Measurements from ENCODE around the gene ZNF804A.

DNA sequence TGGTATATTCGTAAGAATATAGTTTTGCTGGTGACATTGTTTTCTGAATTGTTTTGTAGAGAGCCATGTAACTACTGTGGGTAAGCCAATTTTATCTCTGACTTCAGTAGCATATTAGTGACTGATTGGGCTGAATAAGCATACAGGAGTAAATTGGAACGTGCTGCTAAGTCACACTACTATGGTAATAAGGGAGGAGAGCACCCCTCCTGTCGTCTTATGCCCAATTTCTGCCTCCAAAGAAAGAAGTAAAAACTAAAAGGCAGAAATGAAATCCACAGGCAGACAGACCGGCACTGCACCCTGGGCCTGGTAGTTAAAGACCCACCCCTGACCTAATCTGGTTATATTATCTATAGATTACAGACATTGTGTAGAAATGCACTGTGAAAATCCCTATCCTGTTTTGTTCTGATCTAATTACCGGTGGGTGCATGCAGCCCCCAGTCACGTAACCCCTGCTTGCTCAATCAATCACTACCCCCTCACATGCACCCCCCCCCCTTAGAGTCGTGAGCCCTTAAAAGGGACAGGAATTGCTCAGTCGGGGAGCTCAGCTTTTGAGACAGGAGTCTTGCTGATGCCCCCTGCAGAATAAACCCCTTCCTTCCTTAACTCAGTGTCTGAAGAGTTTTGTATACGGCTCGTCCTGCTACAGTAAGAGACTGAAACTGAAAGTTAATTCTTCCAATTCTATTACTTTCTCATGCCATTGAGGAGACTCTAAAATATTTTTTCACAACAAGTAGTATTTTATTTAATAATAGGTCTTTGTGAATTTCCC lies 167.0 kb downstream of the ZNF804A start:
- TF ChIP-seq, protein P1, sequence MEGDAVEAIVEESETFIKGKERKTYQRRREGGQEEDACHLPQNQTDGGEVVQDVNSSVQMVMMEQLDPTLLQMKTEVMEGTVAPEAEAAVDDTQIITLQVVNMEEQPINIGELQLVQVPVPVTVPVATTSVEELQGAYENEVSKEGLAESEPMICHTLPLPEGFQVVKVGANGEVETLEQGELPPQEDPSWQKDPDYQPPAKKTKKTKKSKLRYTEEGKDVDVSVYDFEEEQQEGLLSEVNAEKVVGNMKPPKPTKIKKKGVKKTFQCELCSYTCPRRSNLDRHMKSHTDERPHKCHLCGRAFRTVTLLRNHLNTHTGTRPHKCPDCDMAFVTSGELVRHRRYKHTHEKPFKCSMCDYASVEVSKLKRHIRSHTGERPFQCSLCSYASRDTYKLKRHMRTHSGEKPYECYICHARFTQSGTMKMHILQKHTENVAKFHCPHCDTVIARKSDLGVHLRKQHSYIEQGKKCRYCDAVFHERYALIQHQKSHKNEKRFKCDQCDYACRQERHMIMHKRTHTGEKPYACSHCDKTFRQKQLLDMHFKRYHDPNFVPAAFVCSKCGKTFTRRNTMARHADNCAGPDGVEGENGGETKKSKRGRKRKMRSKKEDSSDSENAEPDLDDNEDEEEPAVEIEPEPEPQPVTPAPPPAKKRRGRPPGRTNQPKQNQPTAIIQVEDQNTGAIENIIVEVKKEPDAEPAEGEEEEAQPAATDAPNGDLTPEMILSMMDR (IDR thresholded peaks at IDR 0.05): no peak
- TF ChIP-seq POLR2A (IDR thresholded peaks at IDR 0.05): no peak

All from esophagus squamous epithelium (tissue), 4 donors.